Measurements from ENCODE around the gene CCNK. TPM values are rescaled to one million over a fixed set of nuclear protein-coding genes. Genes with fewer than 3 reads are reported as not detected.

Gene CCNK
- total and polyA plus RNA-seq, 2 of the 13 experiments (the other 11 are each of a cell fraction or from before 2014, with no cell fraction given), result 4.9 to 9.7 TPM

DNA sequence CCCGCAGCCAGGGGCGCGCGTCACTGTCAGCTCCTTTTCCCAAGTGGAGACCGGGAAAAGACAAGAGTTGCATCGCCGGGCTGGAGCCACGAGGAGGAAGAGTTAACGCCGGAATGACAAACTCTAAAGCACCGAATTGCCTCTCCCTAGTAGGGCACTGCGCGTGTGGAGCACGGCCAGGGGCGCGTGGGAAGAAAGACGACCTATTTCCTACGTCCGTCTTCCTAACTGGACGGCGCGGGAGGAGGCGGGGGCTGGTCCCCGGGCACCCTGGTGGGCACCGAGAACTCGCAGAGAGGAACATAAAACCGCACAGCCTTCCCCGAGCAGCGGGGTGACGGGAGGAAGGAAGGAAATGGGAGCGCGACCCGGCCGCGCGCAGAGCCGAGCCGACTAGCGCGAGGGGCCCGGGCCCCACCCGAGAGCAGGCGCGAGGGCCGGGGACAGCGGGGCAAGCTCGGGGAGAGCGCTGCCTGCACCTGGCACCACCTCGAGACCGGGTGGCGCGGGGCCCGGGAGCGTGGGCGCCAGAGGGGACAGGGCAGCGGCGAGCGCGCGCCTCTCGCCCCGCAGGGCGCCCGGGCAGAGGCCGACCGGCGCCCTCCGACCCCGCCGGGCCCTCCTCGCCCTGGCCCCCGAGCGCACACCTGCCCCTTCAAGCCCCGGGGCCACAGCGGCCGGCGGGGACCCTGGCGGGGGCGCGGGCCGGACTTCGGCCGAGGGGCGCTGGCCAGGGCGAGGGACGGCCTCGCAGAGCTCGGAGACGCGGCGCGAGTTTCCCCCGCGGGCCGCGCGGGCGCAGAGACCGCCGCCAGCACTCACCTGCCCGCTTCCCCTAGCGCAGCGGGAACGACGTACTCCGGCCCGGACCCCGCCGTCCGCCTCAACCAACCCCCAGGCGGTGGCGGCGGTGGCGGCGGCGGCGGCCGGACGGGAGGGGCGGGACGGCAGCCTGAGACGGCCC is 1.0 kb upstream of the CCNK start, which contains the start of gene SETD3 (continued):
- TF ChIP-seq, protein P1, sequence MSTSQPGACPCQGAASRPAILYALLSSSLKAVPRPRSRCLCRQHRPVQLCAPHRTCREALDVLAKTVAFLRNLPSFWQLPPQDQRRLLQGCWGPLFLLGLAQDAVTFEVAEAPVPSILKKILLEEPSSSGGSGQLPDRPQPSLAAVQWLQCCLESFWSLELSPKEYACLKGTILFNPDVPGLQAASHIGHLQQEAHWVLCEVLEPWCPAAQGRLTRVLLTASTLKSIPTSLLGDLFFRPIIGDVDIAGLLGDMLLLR (CRISPR knock-in tag; IDR thresholded peaks at IDR 0.05), result peak; percentile 42; the same call in 1 of the 2 replicates
- TF ChIP-seq MXD3 (CRISPR knock-in tag; IDR thresholded peaks at IDR 0.05) (no peak), JDP2 (CRISPR knock-in tag; IDR thresholded peaks at IDR 0.05; ENCODE audit: borderline replicate concordance) (no peak), ZFYVE20 (CRISPR knock-in tag; IDR thresholded peaks at IDR 0.05; ENCODE audit: borderline replicate concordance, low read depth) (no peak), ZNF800 (CRISPR knock-in tag; IDR thresholded peaks at IDR 0.05) (peak; percentile 81; the same call in 1 of the 2 replicates), KDM2A (CRISPR knock-in tag; IDR thresholded peaks at IDR 0.05; ENCODE audit: borderline replicate concordance, low read depth) (peak; percentile 34), ZFX (CRISPR knock-in tag; IDR thresholded peaks at IDR 0.05; ENCODE audit: low read depth) (peak; percentile 42), ZNF558 (CRISPR knock-in tag; IDR thresholded peaks at IDR 0.05; ENCODE audit: borderline replicate concordance) (peak; percentile 44; the same call in 1 of the 2 replicates), ZNF746 (CRISPR knock-in tag; IDR thresholded peaks at IDR 0.05) (0 out of 2 replicates have a peak, but pooled peaks have one; percentile 12), KLF13 (CRISPR knock-in tag; IDR thresholded peaks at IDR 0.05) (no peak), EP300 (IDR thresholded peaks at IDR 0.05; ENCODE audit: low read depth in 2 of 2, low read length in 2 of 2) (no peak), EP300 (CRISPR knock-in tag; IDR thresholded peaks at IDR 0.05; ENCODE audit: borderline replicate concordance) (no peak), ZNF615 (CRISPR knock-in tag; IDR thresholded peaks at IDR 0.05; ENCODE audit: borderline replicate concordance) (no peak), UBTF (CRISPR knock-in tag; IDR thresholded peaks at IDR 0.05) (peak; percentile 54; the same call in 1 of the 2 replicates)
- TF ChIP-seq, protein P2, sequence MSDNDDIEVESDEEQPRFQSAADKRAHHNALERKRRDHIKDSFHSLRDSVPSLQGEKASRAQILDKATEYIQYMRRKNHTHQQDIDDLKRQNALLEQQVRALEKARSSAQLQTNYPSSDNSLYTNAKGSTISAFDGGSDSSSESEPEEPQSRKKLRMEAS (IDR thresholded peaks at IDR 0.05), result peak; percentile 59
- TF ChIP-seq, protein P3, sequence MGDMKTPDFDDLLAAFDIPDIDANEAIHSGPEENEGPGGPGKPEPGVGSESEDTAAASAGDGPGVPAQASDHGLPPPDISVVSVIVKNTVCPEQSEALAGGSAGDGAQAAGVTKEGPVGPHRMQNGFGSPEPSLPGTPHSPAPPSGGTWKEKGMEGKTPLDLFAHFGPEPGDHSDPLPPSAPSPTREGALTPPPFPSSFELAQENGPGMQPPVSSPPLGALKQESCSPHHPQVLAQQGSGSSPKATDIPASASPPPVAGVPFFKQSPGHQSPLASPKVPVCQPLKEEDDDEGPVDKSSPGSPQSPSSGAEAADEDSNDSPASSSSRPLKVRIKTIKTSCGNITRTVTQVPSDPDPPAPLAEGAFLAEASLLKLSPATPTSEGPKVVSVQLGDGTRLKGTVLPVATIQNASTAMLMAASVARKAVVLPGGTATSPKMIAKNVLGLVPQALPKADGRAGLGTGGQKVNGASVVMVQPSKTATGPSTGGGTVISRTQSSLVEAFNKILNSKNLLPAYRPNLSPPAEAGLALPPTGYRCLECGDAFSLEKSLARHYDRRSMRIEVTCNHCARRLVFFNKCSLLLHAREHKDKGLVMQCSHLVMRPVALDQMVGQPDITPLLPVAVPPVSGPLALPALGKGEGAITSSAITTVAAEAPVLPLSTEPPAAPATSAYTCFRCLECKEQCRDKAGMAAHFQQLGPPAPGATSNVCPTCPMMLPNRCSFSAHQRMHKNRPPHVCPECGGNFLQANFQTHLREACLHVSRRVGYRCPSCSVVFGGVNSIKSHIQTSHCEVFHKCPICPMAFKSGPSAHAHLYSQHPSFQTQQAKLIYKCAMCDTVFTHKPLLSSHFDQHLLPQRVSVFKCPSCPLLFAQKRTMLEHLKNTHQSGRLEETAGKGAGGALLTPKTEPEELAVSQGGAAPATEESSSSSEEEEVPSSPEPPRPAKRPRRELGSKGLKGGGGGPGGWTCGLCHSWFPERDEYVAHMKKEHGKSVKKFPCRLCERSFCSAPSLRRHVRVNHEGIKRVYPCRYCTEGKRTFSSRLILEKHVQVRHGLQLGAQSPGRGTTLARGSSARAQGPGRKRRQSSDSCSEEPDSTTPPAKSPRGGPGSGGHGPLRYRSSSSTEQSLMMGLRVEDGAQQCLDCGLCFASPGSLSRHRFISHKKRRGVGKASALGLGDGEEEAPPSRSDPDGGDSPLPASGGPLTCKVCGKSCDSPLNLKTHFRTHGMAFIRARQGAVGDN (CRISPR knock-in tag; IDR thresholded peaks at IDR 0.05), result peak; percentile 53

Measured in HepG2 (cell line).